H9 (cell line): ENCODE data around the gene PARD6B. TPM values are rescaled to one million over a fixed set of nuclear protein-coding genes. Genes with fewer than 3 reads are reported as not detected.

Experiments used
- DNase-seq: peaks from one replicate; pipeline ENCODE4 v3.0.0-alpha.2; 2017
- H2AFZ ChIP-seq: one replicate; pipeline ENCODE4 v1.6.1; 2013; ENCODE audit warnings: mild to moderate bottlenecking, low read length, control low read depth, moderate library complexity
- H2AK5ac ChIP-seq: 2 replicates; pipeline ENCODE4 v1.6.1; 2013; ENCODE audit warnings: low read length, control low read depth, mixed read lengths; ENCODE audit not compliant: insufficient read length
- H2BK120ac ChIP-seq: one replicate; pipeline ENCODE4 v1.6.1; 2013; ENCODE audit warnings: low read depth, mild to moderate bottlenecking, low read length, control low read depth, inconsistent platforms; ENCODE audit not compliant: poor library complexity, severe bottlenecking
- H2BK12ac ChIP-seq: 2 replicates; pipeline ENCODE4 v1.6.1; 2013; ENCODE audit warnings: low read length, control low read depth, mixed read lengths, low read depth; ENCODE audit not compliant: insufficient read length
- H2BK15ac ChIP-seq: 2 replicates; pipeline ENCODE4 v1.6.1; 2013; ENCODE audit warnings: low read depth, low read length, control low read depth
- H2BK20ac ChIP-seq: one replicate; pipeline ENCODE4 v1.6.1; 2013; ENCODE audit warnings: low read depth, mild to moderate bottlenecking, low read length, control low read depth, inconsistent platforms; ENCODE audit not compliant: poor library complexity, severe bottlenecking
- H2BK5ac ChIP-seq: 2 replicates; pipeline ENCODE4 v1.6.1; 2013; ENCODE audit warnings: low read length, control low read depth, mixed read lengths; ENCODE audit not compliant: insufficient read length
- H3K14ac ChIP-seq: 2 replicates; pipeline ENCODE4 v1.6.1; 2013; ENCODE audit warnings: low read length, control low read depth; ENCODE audit not compliant: insufficient read depth
- H3K18ac ChIP-seq: 2 replicates; pipeline ENCODE4 v1.6.1; 2013; ENCODE audit warnings: low read depth, mild to moderate bottlenecking, mixed read lengths, low read length, control low read depth; ENCODE audit not compliant: insufficient read length
- H3K23ac ChIP-seq: 2 replicates; pipeline ENCODE4 v1.6.1; 2013; ENCODE audit warnings: low read length, control low read depth, mixed read lengths, low read depth; ENCODE audit not compliant: insufficient read length
- H3K23me2 ChIP-seq: 2 replicates; pipeline ENCODE4 v1.6.1; 2013; ENCODE audit warnings: low read depth, mild to moderate bottlenecking, mixed read lengths, low read length, control low read depth; ENCODE audit not compliant: insufficient read length, poor library complexity, severe bottlenecking
- H3K27ac ChIP-seq: 2 replicates; pipeline ENCODE4 v1.5.1; 2013; ENCODE audit warnings: low read length, control low read depth, mixed read lengths, low read depth; ENCODE audit not compliant: insufficient read length
- H3K27me3 ChIP-seq: 2 replicates; pipeline ENCODE4 v1.6.1; 2013; ENCODE audit warnings: low read length, control low read depth, inconsistent platforms; ENCODE audit not compliant: insufficient read depth
- H3K4ac ChIP-seq: 2 replicates; pipeline ENCODE4 v1.6.1; 2013; ENCODE audit warnings: low read depth, mild to moderate bottlenecking, control low read depth, inconsistent platforms, low read length, moderate library complexity
- H3K4me1 ChIP-seq: 2 replicates; pipeline ENCODE4 v1.6.1; 2013; ENCODE audit warnings: low read length, control low read depth, inconsistent platforms; ENCODE audit not compliant: insufficient read depth
- H3K4me2 ChIP-seq: 2 replicates; pipeline ENCODE4 v1.6.1; 2013; ENCODE audit warnings: low read length, control low read depth, mixed read lengths; ENCODE audit not compliant: insufficient read length, insufficient read depth
- H3K56ac ChIP-seq: 2 replicates; pipeline ENCODE4 v1.6.1; 2013; ENCODE audit warnings: low read depth, mild to moderate bottlenecking, mixed read lengths, low read length, control low read depth; ENCODE audit not compliant: insufficient read length
- H3K79me1 ChIP-seq: 2 replicates; pipeline ENCODE4 v1.6.1; 2013; ENCODE audit warnings: low read depth, mild to moderate bottlenecking, moderate library complexity, low read length, control low read depth, inconsistent platforms; ENCODE audit not compliant: insufficient read depth, poor library complexity, severe bottlenecking
- H3K79me2 ChIP-seq: 2 replicates; pipeline ENCODE4 v1.6.1; 2013; ENCODE audit warnings: low read length, control low read depth, inconsistent platforms; ENCODE audit not compliant: insufficient read depth
- H3K9ac ChIP-seq: 2 replicates; pipeline ENCODE4 v1.6.1; 2013; ENCODE audit warnings: low read length, control low read depth, mixed read lengths; ENCODE audit not compliant: insufficient read length; ENCODE audit errors: extremely low read depth
- H3K9me3 ChIP-seq: one replicate; pipeline ENCODE4 v1.6.1; 2013; ENCODE audit warnings: low read depth, low read length, inconsistent platforms; ENCODE audit not compliant: control insufficient read depth
- H3T11ph ChIP-seq: one replicate; pipeline ENCODE4 v1.6.1; 2013; ENCODE audit warnings: mild to moderate bottlenecking, low read length, control low read depth, inconsistent platforms
- H4K20me1 ChIP-seq: one replicate; pipeline ENCODE4 v1.6.1; 2013; ENCODE audit not compliant: control insufficient read depth, insufficient read length, insufficient read depth
- H4K5ac ChIP-seq: 2 replicates; pipeline ENCODE4 v1.6.1; 2013; ENCODE audit warnings: low read depth, mild to moderate bottlenecking, mixed read lengths, low read length, control low read depth; ENCODE audit not compliant: insufficient read length
- H4K8ac ChIP-seq: replicated peaks from 2 replicates; pipeline ENCODE4 v1.6.1; 2013; ENCODE audit warnings: low read length, control low read depth, mixed read lengths, low read depth; ENCODE audit not compliant: insufficient read length
- H4K91ac ChIP-seq: 2 replicates; pipeline ENCODE4 v1.6.1; 2013; ENCODE audit warnings: low read depth, mild to moderate bottlenecking, moderate library complexity, mixed read lengths, low read length, control low read depth; ENCODE audit not compliant: insufficient read length
- H3K27ac Mint-ChIP-seq, 3 experiments: 2 replicates in 2 of 3; 3 replicates in 1 of 3; pipeline ENCODE4 v1.8.0; 2020 to 2021; ENCODE audit warnings: mixed read lengths in 3 of 3, mild to moderate bottlenecking in 1 of 3, moderate library complexity in 1 of 3
- H3K27me3 Mint-ChIP-seq: 2 replicates; pipeline ENCODE4 v1.8.0; 2021; ENCODE audit warnings: low read depth, mild to moderate bottlenecking, moderate library complexity, mixed read lengths
- H3K36me3 Mint-ChIP-seq, 3 experiments: 2 replicates in 2 of 3; 3 replicates in 1 of 3; pipeline ENCODE4 v1.8.0; 2020 to 2021; ENCODE audit warnings: low read depth in 3 of 3, mixed read lengths in 3 of 3; ENCODE audit not compliant: insufficient read depth in 1 of 3
- H3K4me1 Mint-ChIP-seq, 2 experiments: 2 replicates each; pipeline ENCODE4 v1.8.0; 2020; ENCODE audit warnings: mixed read lengths in 2 of 2
- H3K4me3 Mint-ChIP-seq, 2 experiments: 2 replicates in 1 of 2; 3 replicates in 1 of 2; pipeline ENCODE4 v1.8.0; 2020 to 2021; ENCODE audit warnings: mild to moderate bottlenecking in 2 of 2, mixed read lengths in 2 of 2, moderate library complexity in 1 of 2
- H3K9me3 Mint-ChIP-seq, 2 experiments: 2 replicates in 1 of 2; 3 replicates in 1 of 2; pipeline ENCODE4 v1.8.0; 2020; ENCODE audit warnings: mild to moderate bottlenecking in 2 of 2, mixed read lengths in 2 of 2, moderate library complexity in 1 of 2
- WGBS: extraction: QIAGEN DNeasy Blood & Tissue Kit; methylation state at CpG from one replicate; pipeline ENCODE4 v1.1.7; 2013; ENCODE audit warnings: missing lambda C conversion rate, low lambda C conversion rate, mixed read lengths; ENCODE audit not compliant: insufficient read length; ENCODE audit errors: extremely low coverage; 5-methylcytosine and 5-hydroxymethylcytosine counted together
- total RNA-seq: library from RNA; stranded (reverse); gene quantifications from 2 replicates; pipeline ENCODE4 v1.2.1, GENCODE V29; 2021
- TF ChIP-seq, protein P1 (sequence below): fragments of 200-600 bp; sonication (generic); conservative IDR thresholded peaks from 3 replicates; pipeline ENCODE4 v1.8.0; 2021; ENCODE audit warnings: antibody characterized with exemption, mild to moderate bottlenecking

Gene PARD6B
- total RNA-seq, 1 experiment from 2014 or later: 27.4 TPM

DNA sequence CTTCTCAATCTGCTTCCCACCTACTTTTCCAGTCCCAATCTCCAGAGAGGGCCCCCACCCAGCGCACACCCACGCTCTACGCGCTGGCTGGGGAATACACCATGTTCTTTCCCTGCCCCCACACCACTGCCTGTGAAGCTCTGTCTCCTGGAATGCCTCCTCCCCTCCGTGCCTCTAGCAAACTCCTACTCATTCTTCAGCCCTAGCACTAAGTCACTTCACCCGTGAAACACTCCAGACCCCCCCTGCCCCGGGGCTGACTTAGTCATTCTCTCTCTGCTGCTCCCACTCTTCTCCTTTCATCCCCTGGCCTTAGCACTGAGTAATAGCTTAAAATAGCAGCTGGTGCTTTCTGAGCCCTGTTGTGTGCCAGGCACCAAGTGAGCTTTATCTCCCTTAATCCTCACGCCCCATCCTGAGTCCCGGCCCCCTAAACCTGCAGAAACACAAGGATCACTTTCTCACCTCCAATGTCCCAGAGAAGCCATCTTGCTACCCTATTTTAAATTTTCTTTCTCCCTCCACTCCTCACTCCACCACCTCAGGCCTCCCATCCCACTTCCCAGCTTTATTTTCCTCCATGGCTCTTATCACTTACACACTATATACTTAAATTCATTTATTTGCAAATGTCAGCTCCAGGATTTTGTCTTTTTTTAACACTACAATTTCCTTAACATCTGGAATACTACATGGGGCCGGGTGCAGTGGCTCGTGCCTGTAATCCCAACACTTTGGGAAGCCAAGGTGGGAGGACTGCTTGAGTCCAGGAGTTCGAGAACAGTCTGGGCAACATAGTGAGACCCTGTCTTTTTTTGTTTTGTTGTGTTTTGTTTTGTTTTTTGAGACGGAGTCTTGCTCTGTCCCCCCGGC lies 6.3 kb upstream of the PARD6B start:
- Histone ChIP-seq H3K79me2 (no peaks in the 10 kb centered on the region), H2BK20ac (no peak overlapping the region), H3K14ac (peak overlapping the region; percentile 78), H3K56ac (no peak overlapping the region), H3K27ac (no peak overlapping the region), H3K4me1 (peaks cover 2% of the 10 kb centered on the region), H2BK120ac (no peak overlapping the region), H3K4me2 (no peak overlapping the region), H4K5ac (peak overlapping the region; percentile 12), H3K9me3 (no peaks in the 10 kb centered on the region), H2AFZ (peak overlapping the region; percentile 53), H3K79me1 (no peaks in the 10 kb centered on the region), H3K23me2 (peaks cover under 1% of the 10 kb centered on the region), H2AK5ac (no peak overlapping the region), H3T11ph (no peak overlapping the region), H4K20me1 (no peaks in the 10 kb centered on the region), H4K91ac (no peak overlapping the region), H3K9ac (no peak overlapping the region), H4K8ac (no peak overlapping the region), H3K4ac (no peak overlapping the region), H3K27me3 (no peaks in the 10 kb centered on the region), H2BK12ac (peak overlapping the region; percentile 16), H3K18ac (peak overlapping the region; percentile 69), H2BK5ac (no peak overlapping the region), H2BK15ac (no peak overlapping the region), H3K23ac (no peak overlapping the region)
- H3K27ac Mint-ChIP-seq: no peak overlapping the region
- H3K36me3 Mint-ChIP-seq: no peaks in the 10 kb centered on the region
- WGBS: no CpG with 5 or more reads among the region's 14 CpGs
- H3K27me3 Mint-ChIP-seq: no peaks in the 10 kb centered on the region
- H3K4me1 Mint-ChIP-seq: peaks cover 11% of the 10 kb centered on the region in 2 experiments
- no peak overlapping the region; a peak in 1 of 5 replicates for H3K4me3 Mint-ChIP-seq
- TF ChIP-seq, protein P1, sequence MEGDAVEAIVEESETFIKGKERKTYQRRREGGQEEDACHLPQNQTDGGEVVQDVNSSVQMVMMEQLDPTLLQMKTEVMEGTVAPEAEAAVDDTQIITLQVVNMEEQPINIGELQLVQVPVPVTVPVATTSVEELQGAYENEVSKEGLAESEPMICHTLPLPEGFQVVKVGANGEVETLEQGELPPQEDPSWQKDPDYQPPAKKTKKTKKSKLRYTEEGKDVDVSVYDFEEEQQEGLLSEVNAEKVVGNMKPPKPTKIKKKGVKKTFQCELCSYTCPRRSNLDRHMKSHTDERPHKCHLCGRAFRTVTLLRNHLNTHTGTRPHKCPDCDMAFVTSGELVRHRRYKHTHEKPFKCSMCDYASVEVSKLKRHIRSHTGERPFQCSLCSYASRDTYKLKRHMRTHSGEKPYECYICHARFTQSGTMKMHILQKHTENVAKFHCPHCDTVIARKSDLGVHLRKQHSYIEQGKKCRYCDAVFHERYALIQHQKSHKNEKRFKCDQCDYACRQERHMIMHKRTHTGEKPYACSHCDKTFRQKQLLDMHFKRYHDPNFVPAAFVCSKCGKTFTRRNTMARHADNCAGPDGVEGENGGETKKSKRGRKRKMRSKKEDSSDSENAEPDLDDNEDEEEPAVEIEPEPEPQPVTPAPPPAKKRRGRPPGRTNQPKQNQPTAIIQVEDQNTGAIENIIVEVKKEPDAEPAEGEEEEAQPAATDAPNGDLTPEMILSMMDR: no peak
- no peaks in the 10 kb centered on the region; a peak in 1 of 5 replicates for H3K9me3 Mint-ChIP-seq
- peak; percentile 36 for DNase-seq
